Smooth muscle cell (in vitro differentiated cells): ENCODE measurements around the gene NECAP2. TPM values are rescaled to one million over a fixed set of nuclear protein-coding genes. Genes with fewer than 3 reads are reported as not detected.
"Not testable (repeated sequence)": the region's sequence is repeated elsewhere in the genome, so short reads cannot be mapped to it uniquely, and the experiment has no call there.

Source experiments
- DNase-seq: peaks from one replicate; lab custom pipeline; 2025; ENCODE audit not compliant: unreplicated experiment; lab: John Stamatoyannopoulos, UW
- H2AFZ ChIP-seq: fragments of 200-600 bp; sonication (generic); 2 replicates; pipeline ENCODE4 v1.6.0; 2016; ENCODE audit warnings: antibody characterized with exemption, low read depth, mild to moderate bottlenecking
- H3F3A ChIP-seq: fragments of 200-600 bp; sonication (generic); 2 replicates; pipeline ENCODE4 v1.6.0; 2017; ENCODE audit warnings: antibody characterized with exemption, low read depth
- H3K27ac ChIP-seq: fragments of 200-600 bp; sonication (generic); 2 replicates; pipeline ENCODE4 v1.5.1; 2016; ENCODE audit warnings: low read depth, mild to moderate bottlenecking
- H3K27me3 ChIP-seq: fragments of 200-600 bp; sonication (generic); 2 replicates; pipeline ENCODE4 v1.6.1; 2016; ENCODE audit warnings: low read depth, mild to moderate bottlenecking
- H3K36me3 ChIP-seq: fragments of 200-600 bp; sonication (generic); 2 replicates; pipeline ENCODE4 v1.5.1; 2016; ENCODE audit warnings: low read depth
- H3K4me1 ChIP-seq: fragments of 200-600 bp; sonication (generic); 2 replicates; pipeline ENCODE4 v1.5.1; 2016; ENCODE audit warnings: low read depth
- H3K4me2 ChIP-seq: fragments of 200-600 bp; sonication (generic); 2 replicates; pipeline ENCODE4 v1.6.0; 2016; ENCODE audit warnings: mild to moderate bottlenecking
- H3K4me3 ChIP-seq: fragments of 200-600 bp; sonication (generic); 2 replicates; pipeline ENCODE4 v1.5.1; 2016; ENCODE audit warnings: mild to moderate bottlenecking
- H3K79me2 ChIP-seq: fragments of 200-600 bp; sonication (generic); 2 replicates; pipeline ENCODE4 v1.6.0; 2016; ENCODE audit warnings: low read depth, mild to moderate bottlenecking
- H3K9ac ChIP-seq: fragments of 200-600 bp; sonication (generic); 2 replicates; pipeline ENCODE4 v1.6.0; 2016; ENCODE audit warnings: low read depth
- H3K9me3 ChIP-seq: fragments of 200-600 bp; sonication (generic); replicated peaks from 2 replicates; pipeline ENCODE4 v1.5.1; 2016; ENCODE audit warnings: low read depth
- H4K20me1 ChIP-seq: fragments of 200-600 bp; sonication (generic); 2 replicates; pipeline ENCODE4 v1.6.0; 2016; ENCODE audit warnings: low read depth
- WGBS: methylation state at CpG from one replicate; pipeline ENCODE4 v1.1.7; 2016; ENCODE audit warnings: low lambda C conversion rate; 5-methylcytosine and 5-hydroxymethylcytosine counted together
- polyA plus RNA-seq: library from polyadenylated mRNA; unstranded; fragments of >200 nt; fragmentation: Nextera tagmentation; extraction: Ambion mirVana; gene quantifications from 2 replicates; pipeline ENCODE4 v1.2.1, GENCODE V29; 2016
- total RNA-seq: library from RNA; depleted of rRNA; stranded (reverse); fragments of >200 nt; gene quantifications from 2 replicates; pipeline ENCODE4 v1.2.3, GENCODE V29; 2014
- TF ChIP-seq, protein P1 (sequence below): fragments of 200-600 bp; sonication (generic); IDR thresholded peaks from 2 replicates; pipeline ENCODE4 v1.5.1; 2017; ENCODE audit warnings: borderline replicate concordance, mild to moderate bottlenecking, antibody characterized with exemption; ENCODE audit not compliant: insufficient read depth, poor library complexity, severe bottlenecking

Gene NECAP2
- total and polyA plus RNA-seq, 2 experiments from 2014 or later: 49.5 to 60.0 TPM

DNA sequence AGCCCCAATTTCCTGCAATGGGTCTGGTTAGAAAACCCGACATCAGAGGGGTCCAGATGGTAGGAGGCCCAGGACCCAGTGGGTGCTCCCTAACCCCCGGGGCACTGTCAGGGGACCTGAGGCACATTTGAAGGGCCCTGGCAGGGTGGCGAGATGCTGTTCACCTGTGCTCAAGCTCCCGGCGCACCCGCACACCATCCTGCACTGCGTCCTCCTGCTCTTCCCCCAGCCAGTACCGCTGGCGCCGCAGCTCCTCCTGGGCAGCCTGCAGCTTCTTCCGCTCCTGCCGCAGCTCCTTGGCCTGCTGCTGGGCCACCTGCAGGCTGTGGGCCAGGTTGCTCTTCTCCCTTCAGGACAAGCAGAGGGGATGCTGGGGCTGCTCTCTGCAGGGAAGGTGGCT, 37.6 kb downstream of the NECAP2 start:
- no peak for DNase-seq
- H3K9ac ChIP-seq: no peak overlapping the region
- no peak overlapping the region for H2AFZ ChIP-seq
- no peaks in the 10 kb centered on the region for H3K36me3 ChIP-seq
- no peaks in the 10 kb centered on the region for H3K79me2 ChIP-seq
- WGBS: 100% methylated on average over 12 of the region's 12 CpGs
- no peak overlapping the region for H3K27ac ChIP-seq
- no peaks in the 10 kb centered on the region for H3K4me1 ChIP-seq
- H3K4me2 ChIP-seq: no peak overlapping the region
- no peaks in the 10 kb centered on the region for H3K27me3 ChIP-seq
- H3K9me3 ChIP-seq: no peaks in the 10 kb centered on the region
- no peaks in the 10 kb centered on the region for H4K20me1 ChIP-seq
- H3K4me3 ChIP-seq: no peak overlapping the region
- TF ChIP-seq, protein P1, sequence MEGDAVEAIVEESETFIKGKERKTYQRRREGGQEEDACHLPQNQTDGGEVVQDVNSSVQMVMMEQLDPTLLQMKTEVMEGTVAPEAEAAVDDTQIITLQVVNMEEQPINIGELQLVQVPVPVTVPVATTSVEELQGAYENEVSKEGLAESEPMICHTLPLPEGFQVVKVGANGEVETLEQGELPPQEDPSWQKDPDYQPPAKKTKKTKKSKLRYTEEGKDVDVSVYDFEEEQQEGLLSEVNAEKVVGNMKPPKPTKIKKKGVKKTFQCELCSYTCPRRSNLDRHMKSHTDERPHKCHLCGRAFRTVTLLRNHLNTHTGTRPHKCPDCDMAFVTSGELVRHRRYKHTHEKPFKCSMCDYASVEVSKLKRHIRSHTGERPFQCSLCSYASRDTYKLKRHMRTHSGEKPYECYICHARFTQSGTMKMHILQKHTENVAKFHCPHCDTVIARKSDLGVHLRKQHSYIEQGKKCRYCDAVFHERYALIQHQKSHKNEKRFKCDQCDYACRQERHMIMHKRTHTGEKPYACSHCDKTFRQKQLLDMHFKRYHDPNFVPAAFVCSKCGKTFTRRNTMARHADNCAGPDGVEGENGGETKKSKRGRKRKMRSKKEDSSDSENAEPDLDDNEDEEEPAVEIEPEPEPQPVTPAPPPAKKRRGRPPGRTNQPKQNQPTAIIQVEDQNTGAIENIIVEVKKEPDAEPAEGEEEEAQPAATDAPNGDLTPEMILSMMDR: no peak
- no peaks in the 10 kb centered on the region for H3F3A ChIP-seq

DNA sequence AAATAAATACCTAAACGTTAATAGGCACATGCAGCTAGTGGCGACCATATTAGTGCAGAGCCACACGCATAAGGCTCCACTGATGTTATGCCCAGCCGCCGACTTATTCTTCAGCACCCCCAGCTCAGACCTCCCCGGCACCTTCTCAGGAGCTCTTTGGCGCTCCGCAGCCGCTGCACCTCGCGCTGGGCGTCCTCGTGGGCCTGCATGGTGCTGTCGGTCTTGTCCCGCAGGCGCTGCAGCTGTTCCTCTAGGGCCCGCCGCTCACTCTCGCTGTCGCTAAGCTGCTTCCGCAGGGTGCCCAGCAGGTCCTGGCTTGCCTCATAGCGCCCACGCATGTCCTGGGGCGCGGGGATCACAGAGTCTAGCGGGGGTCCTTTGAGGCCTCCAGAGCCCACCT, 42.6 kb downstream of the NECAP2 start:
- not testable (repeated sequence) for H3K36me3 ChIP-seq, H3K4me3 ChIP-seq
- WGBS: 97% methylated on average over 26 of the region's 26 CpGs

DNA sequence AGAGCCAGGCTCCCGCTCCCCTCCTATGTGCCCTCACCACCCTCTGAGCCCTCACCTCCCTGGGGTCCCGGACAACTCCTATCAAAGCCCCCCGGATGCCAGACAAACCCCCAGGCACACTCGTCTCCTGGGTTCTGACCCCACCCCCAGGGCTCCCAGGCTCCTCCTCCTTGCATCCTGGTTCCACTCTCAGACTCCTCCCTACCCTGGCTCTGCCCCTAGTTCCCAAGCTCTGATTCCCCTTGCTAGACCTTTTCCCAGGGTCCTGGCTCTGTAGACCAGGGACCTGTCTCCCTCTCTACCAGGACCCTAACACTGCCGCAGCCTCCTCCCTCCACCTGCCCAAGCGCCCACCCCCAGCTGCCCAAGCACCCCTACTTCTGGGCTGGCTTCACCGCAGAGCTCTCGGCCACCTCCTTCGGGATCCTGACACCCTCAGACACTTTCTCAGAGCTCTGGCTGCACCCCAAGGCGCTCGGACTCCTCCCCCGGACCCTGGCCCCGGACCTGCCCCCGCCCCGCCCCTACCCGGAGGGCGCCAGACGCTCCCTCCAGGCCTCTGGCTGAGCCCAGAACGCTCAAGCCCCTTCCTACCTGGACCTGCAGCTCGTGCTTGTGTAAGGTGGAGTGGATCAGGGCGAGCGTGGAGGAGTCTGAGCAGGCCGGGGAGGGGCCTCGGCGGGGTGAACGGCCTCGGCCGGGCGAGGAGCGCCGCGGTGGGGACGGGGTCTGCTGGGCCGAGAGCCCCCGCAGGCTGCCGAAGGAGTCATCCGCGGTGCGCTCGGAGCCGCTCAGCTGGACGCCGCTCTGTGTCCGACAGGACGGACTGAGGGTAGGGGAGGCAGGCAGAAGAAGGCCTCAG, 43.3 kb downstream of the NECAP2 start:
- WGBS: 96% methylated on average over 36 of the region's 45 CpGs
- not testable (repeated sequence) for H3K4me3 ChIP-seq, H2AFZ ChIP-seq, H3K36me3 ChIP-seq, H3K9me3 ChIP-seq, H3K4me2 ChIP-seq, H3K27ac ChIP-seq, H3K9ac ChIP-seq, H3K27me3 ChIP-seq, DNase-seq, H3K4me1 ChIP-seq, H3F3A ChIP-seq, H3K79me2 ChIP-seq, H4K20me1 ChIP-seq

More for the DNA sequence above, 42.6 kb downstream of the NECAP2 start:
- not testable (repeated sequence) for H3K27me3 ChIP-seq, H3K4me1 ChIP-seq, H3K79me2 ChIP-seq, H3K27ac ChIP-seq, DNase-seq, H3K9me3 ChIP-seq, H3K9ac ChIP-seq, H3K4me2 ChIP-seq, H2AFZ ChIP-seq, H3F3A ChIP-seq, H4K20me1 ChIP-seq

- H3K9me3 ChIP-seq: no peaks in the 10 kb centered on the region
- H3K4me2 ChIP-seq: no peak overlapping the region
- H3K4me1 ChIP-seq: no peaks in the 10 kb centered on the region
- no peak overlapping the region for H3K27ac ChIP-seq
- H3K9ac ChIP-seq: no peak overlapping the region
- H3K4me3 ChIP-seq: no peak overlapping the region
- H3K27me3 ChIP-seq: no peaks in the 10 kb centered on the region
- no peaks in the 10 kb centered on the region for H3K79me2 ChIP-seq
- H4K20me1 ChIP-seq: no peaks in the 10 kb centered on the region
- no peaks in the 10 kb centered on the region for H3F3A ChIP-seq
- TF ChIP-seq, protein P1: no peak
- no peaks in the 10 kb centered on the region for H3K36me3 ChIP-seq
- no peak for DNase-seq
- 98% methylated on average over 8 of the region's 8 CpGs for WGBS
- H2AFZ ChIP-seq: no peak overlapping the region
These were observed 43.9 kb downstream of the NECAP2 start for GRCh38 chr1:16484501-16484835.
